OCI-LY1 (cell line): ENCODE measurements around the gene TMEM42.
"Not testable (repeated sequence)": the region's sequence is repeated elsewhere in the genome, so short reads cannot be mapped to it uniquely, and the experiment has no call there.

Experiments used
- H2AFZ ChIP-seq: fragments of 200-600 bp; sonication (generic), shearing (Covaris generic); 2 replicates; pipeline ENCODE4 v1.6.0; 2014; ENCODE audit warnings: antibody characterized with exemption, mild to moderate bottlenecking, low read length
- H3F3A ChIP-seq: fragments of 200-600 bp; sonication (generic), shearing (Covaris generic); 2 replicates; pipeline ENCODE4 v1.6.0; 2014; ENCODE audit warnings: mild to moderate bottlenecking, antibody characterized with exemption, low read length, moderate library complexity; ENCODE audit not compliant: insufficient read depth
- H3K27ac ChIP-seq: fragments of 200-600 bp; sonication (generic); 2 replicates; pipeline ENCODE4 v1.5.1; 2014; ENCODE audit warnings: low read length, mixed run types, mild to moderate bottlenecking, low read depth; ENCODE audit not compliant: poor library complexity, severe bottlenecking
- H3K27me3 ChIP-seq: fragments of 200-600 bp; sonication (generic); 2 replicates; pipeline ENCODE4 v1.6.0; 2014; ENCODE audit warnings: antibody characterized with exemption, mild to moderate bottlenecking, low read length, moderate library complexity; ENCODE audit not compliant: insufficient read depth
- H3K36me3 ChIP-seq: fragments of 200-600 bp; sonication (generic); 2 replicates; pipeline ENCODE4 v1.6.1; 2014; ENCODE audit warnings: mild to moderate bottlenecking, antibody characterized with exemption, low read length, moderate library complexity, mixed read lengths; ENCODE audit not compliant: insufficient read depth
- H3K4me1 ChIP-seq: fragments of 200-600 bp; sonication (generic); 2 replicates; pipeline ENCODE4 v1.5.1; 2014; ENCODE audit warnings: mild to moderate bottlenecking, low read length, moderate library complexity; ENCODE audit not compliant: insufficient read depth, severe bottlenecking
- H3K4me2 ChIP-seq: fragments of 200-600 bp; sonication (generic), shearing (Covaris generic); 2 replicates; pipeline ENCODE4 v1.6.1; 2014; ENCODE audit warnings: low read length
- H3K4me3 ChIP-seq: fragments of 200-600 bp; sonication (generic); 2 replicates; pipeline ENCODE4 v1.5.1; 2014; ENCODE audit warnings: low read length, low read depth, mild to moderate bottlenecking, mixed read lengths; ENCODE audit not compliant: poor library complexity, severe bottlenecking
- H3K79me2 ChIP-seq: fragments of 200-600 bp; shearing (Covaris generic); 2 replicates; pipeline ENCODE4 v1.6.1; 2016; ENCODE audit warnings: mixed run types, low read length, mixed read lengths; ENCODE audit not compliant: insufficient read depth
- H3K9ac ChIP-seq: fragments of 200-600 bp; sonication (generic), shearing (Covaris generic); 2 replicates; pipeline ENCODE4 v1.6.1; 2014; ENCODE audit warnings: mild to moderate bottlenecking, low read length, mixed read lengths
- H3K9me2 ChIP-seq: fragments of 200-600 bp; sonication (generic), shearing (Covaris generic); 2 replicates; pipeline ENCODE4 v1.6.1; 2014; ENCODE audit warnings: low read depth, mild to moderate bottlenecking, low read length, mixed read lengths
- H3K9me3 ChIP-seq: fragments of 200-600 bp; shearing (Covaris generic); 2 replicates; pipeline ENCODE4 v1.6.1; 2014; ENCODE audit warnings: low read length, mixed read lengths
- H4K20me1 ChIP-seq: fragments of 200-600 bp; sonication (generic), shearing (Covaris generic); 2 replicates; pipeline ENCODE4 v1.6.0; 2016; ENCODE audit warnings: mild to moderate bottlenecking, low read length; ENCODE audit not compliant: insufficient read depth
- EZH2 ChIP-seq: fragments of 200-600 bp; sonication (generic), shearing (Covaris generic); IDR thresholded peaks from 2 replicates; pipeline ENCODE4 v1.8.0; 2017; ENCODE audit warnings: borderline replicate concordance, mixed run types, mild to moderate bottlenecking, antibody characterized with exemption, low read length, moderate library complexity, mixed read lengths
- TF ChIP-seq, protein P1 (sequence below): fragments of 200-600 bp; sonication (generic), shearing (Covaris generic); IDR thresholded peaks from 2 replicates; pipeline ENCODE4 v1.5.1; 2017; ENCODE audit warnings: mild to moderate bottlenecking, antibody characterized with exemption, low read length, moderate library complexity, mixed read lengths

The TMEM42 gene

DNA sequence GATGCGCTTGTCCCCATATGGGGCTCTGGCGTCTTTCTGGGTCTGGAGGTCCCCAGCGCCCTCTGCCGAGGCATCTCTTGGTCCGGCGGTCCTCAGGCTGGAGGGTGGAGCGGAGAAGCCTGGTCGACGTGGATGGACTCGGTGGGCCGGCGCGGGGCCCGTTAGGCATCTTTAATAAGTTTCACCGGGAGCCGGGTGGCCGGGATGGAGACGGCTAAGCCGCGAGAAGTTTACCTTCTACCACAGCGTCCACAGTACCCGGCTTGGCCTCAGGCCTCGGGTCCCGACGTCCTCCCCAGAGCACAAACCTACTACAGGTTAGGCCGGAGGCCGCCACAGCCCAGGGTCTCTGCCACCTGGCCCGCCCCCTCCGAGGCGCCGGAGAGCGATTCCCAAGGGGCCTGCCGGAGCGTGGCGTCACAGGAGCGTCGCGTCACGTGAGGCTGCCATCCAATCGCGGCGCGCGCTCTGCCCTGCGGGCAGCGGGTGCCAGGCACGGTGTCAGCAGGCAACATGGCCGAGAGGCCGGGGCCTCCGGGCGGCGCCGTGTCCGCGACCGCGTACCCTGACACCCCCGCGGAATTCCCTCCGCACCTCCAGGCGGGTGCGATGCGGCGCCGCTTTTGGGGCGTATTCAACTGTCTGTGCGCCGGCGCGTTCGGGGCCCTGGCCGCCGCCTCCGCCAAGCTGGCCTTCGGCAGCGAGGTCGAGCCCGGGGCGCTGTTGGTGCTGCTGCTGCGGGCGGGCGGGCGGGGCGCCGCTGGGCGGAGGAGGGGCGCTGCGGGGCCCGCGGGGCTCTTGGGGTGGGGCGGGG, at the start of gene TMEM42:
TMEM42 (plus strand) TSS at position 501 of the 814 bp plus-strand sequence; CDS start at position 514, 13 bp downstream.
- no peaks in the 10 kb centered on the region for H3K27me3 ChIP-seq
- peaks cover 7% of the 10 kb centered on the region; the same call in 1 of the 2 replicates for H3F3A ChIP-seq
- H3K9ac ChIP-seq: peak within 1 kb of the TSS; percentile 65
- H3K4me1 ChIP-seq: peaks cover 15% of the 10 kb centered on the region
- no peaks in the 10 kb centered on the region for H3K79me2 ChIP-seq
- no peaks in the 10 kb centered on the region for H3K9me3 ChIP-seq
- TF ChIP-seq, protein P1, sequence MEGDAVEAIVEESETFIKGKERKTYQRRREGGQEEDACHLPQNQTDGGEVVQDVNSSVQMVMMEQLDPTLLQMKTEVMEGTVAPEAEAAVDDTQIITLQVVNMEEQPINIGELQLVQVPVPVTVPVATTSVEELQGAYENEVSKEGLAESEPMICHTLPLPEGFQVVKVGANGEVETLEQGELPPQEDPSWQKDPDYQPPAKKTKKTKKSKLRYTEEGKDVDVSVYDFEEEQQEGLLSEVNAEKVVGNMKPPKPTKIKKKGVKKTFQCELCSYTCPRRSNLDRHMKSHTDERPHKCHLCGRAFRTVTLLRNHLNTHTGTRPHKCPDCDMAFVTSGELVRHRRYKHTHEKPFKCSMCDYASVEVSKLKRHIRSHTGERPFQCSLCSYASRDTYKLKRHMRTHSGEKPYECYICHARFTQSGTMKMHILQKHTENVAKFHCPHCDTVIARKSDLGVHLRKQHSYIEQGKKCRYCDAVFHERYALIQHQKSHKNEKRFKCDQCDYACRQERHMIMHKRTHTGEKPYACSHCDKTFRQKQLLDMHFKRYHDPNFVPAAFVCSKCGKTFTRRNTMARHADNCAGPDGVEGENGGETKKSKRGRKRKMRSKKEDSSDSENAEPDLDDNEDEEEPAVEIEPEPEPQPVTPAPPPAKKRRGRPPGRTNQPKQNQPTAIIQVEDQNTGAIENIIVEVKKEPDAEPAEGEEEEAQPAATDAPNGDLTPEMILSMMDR: peak; percentile 26; the same call in 1 of the 2 replicates
- TF ChIP-seq EZH2: no peak
- H3K9me2 ChIP-seq: no peaks in the 10 kb centered on the region
- H2AFZ ChIP-seq: no peak within 1 kb of the TSS
- H4K20me1 ChIP-seq: no peaks in the 10 kb centered on the region
- peak within 1 kb of the TSS; percentile 60 for H3K4me3 ChIP-seq
- peaks cover 19% of the 10 kb centered on the region for H3K36me3 ChIP-seq
- H3K27ac ChIP-seq: peak within 1 kb of the TSS; percentile 14
- peak within 1 kb of the TSS; percentile 72 for H3K4me2 ChIP-seq

DNA sequence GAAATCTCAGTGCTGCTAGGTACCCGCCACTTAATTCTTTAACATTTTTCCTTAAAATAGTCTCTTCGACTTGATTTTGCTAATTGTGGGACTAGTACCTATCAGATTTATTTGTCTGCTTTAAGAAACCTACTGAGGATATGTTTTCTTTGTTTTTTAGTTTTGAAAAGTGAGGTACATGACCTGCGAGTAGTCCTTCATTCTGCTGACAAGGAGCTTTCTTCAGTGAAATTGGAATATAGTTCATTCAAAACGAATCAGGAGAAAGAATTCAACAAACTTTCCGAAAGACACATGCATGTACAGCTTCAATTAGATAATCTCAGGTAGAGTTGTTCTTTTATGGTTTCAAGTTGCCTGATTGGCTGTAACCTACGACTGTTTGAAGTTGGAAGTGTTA, 47.0 kb upstream of the TMEM42 start:
- no peaks in the 10 kb centered on the region for H3K27me3 ChIP-seq
- H3K79me2 ChIP-seq: no peaks in the 10 kb centered on the region
- peaks cover 70% of the 10 kb centered on the region for H3K36me3 ChIP-seq
- no peaks in the 10 kb centered on the region for H3K4me1 ChIP-seq
- no peak overlapping the region for H2AFZ ChIP-seq
- H3K4me2 ChIP-seq: no peak overlapping the region
- H3K4me3 ChIP-seq: no peak overlapping the region
- no peaks in the 10 kb centered on the region for H4K20me1 ChIP-seq
- H3K9ac ChIP-seq: no peak overlapping the region
- TF ChIP-seq, protein P1: no peak
- TF ChIP-seq EZH2: no peak
- no peak overlapping the region for H3K27ac ChIP-seq
- H3K9me2 ChIP-seq: no peaks in the 10 kb centered on the region
- H3F3A ChIP-seq: no peaks in the 10 kb centered on the region
- H3K9me3 ChIP-seq: no peaks in the 10 kb centered on the region

- H3K79me2 ChIP-seq, H3K9me3 ChIP-seq, H2AFZ ChIP-seq, H3K27ac ChIP-seq, H3K9me2 ChIP-seq, H3F3A ChIP-seq, H3K27me3 ChIP-seq, H3K4me3 ChIP-seq, H4K20me1 ChIP-seq, H3K9ac ChIP-seq, H3K4me2 ChIP-seq, H3K4me1 ChIP-seq: not testable (repeated sequence)
- peaks cover 57% of the 10 kb centered on the region for H3K36me3 ChIP-seq
These were observed 45.4 kb upstream of the TMEM42 start for GRCh38 chr3:44816334-44816733.

- H3K79me2 ChIP-seq, H3K27me3 ChIP-seq, H3F3A ChIP-seq, H3K9me2 ChIP-seq, H3K4me3 ChIP-seq, H4K20me1 ChIP-seq, H3K9ac ChIP-seq, H3K4me2 ChIP-seq, H2AFZ ChIP-seq, H3K9me3 ChIP-seq, H3K4me1 ChIP-seq, H3K27ac ChIP-seq: not testable (repeated sequence)
- H3K36me3 ChIP-seq: peaks cover 42% of the 10 kb centered on the region
These were observed 40.5 kb upstream of the TMEM42 start for GRCh38 chr3:44821206-44821605.
